HL-60/S4 (cell line): ENCODE results near the gene SIX1.

Experiments used
- in situ Hi-C: fragments of 300-500 bp; cut with MboI; formaldehyde crosslinking; loops from 2 replicates; pipeline ENCODE4 v1.14.3; 2022; ENCODE audit warnings: low sequenced_read_pairs

Gene SIX1

DNA sequence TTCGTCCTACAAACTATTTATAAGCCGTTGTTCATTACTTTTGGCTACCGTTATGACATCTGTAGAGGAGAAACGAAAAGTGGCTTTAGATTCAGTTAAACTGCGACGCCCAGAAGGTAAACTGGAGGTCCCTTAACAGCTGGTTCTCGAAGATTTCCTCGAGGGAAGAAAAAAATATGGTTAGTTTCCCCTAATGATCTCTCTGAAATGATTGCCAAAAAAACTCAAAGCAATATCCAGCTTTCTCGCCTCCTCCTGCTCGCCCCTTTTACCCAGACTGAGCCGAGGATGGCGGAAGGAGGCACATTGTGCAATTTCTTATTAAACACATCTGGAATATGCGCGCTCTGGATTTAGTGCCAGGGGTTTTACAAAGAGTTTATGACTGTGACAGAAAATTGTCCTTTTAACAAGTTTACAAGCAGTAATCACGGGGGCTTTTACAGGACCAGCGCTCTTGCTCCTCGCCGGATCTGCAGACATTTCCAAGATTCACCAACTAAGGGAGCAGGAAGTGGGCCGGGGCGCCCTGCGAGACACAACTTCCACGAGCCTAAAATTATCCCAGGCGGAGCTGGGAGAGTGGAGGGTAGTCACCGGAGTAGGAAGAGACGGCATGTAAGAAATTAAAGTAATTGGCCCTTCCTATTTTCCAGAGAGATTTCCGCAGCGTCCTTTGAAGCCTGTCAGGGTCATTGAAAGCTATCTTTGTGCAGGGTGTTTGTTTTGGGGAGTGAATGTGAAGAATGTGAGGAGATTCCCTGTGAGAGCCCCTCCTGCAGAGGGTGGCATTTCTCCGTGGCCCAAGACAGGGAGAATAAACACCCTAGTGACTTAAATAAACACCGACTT is 5.6 kb downstream of the SIX1 start:
- in situ Hi-C loops, result loop anchor here (25.0 kb wide), 1 partner anchor 394 kb away; no protein-coding TSS in a partner anchor

GRCh38 chr14:60643141-60643462 is 6.2 kb downstream of the SIX1 start:
- in situ Hi-C loops, result loop anchor here (25.0 kb wide), 1 partner anchor 394 kb away; no protein-coding TSS in a partner anchor

- in situ Hi-C loops, result loop anchor here (25.0 kb wide), 1 partner anchor 395 kb away; no protein-coding TSS in a partner anchor
Measured at GRCh38 chr14:60642270-60643140, 6.8 kb downstream of the SIX1 start.

DNA sequence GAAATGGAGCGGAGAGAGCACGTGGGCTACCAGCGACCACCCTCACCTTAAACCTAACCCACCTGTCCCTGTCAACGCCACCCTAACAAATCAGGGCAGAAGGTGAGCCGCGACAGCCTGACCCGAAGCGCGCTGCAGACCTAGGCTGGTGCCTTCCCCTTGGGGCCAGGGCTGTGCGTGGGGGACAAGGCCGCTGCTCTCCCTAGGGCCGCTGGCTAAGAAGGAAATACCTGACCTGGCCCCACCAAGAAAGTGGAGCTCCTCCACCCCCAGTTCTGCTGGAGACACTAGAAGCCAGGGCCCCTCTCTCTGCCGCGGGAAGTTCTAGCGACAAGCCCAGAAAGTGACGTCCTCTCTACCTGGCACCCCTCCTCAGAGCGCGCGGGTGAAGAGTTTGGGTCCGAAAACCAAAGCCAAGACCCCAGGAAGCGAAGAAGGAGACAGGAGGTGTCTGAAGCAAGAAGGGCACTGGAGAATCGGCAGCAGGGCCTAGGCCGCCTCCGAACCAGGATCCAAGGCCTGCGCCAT is 7.5 kb downstream of the SIX1 start:
- in situ Hi-C loops, result loop anchor here (25.0 kb wide), 1 partner anchor 395 kb away; no protein-coding TSS in a partner anchor

- in situ Hi-C loops, result loop anchor here (25.0 kb wide), 1 partner anchor 396 kb away; no protein-coding TSS in a partner anchor
Measured at GRCh38 chr14:60640859-60641741, 8.2 kb downstream of the SIX1 start.

GRCh38 chr14:60639674-60640073 is 9.6 kb downstream of the SIX1 start:
- in situ Hi-C loops, result loop anchor here (25.0 kb wide), 1 partner anchor 398 kb away; no protein-coding TSS in a partner anchor

GRCh38 chr14:60637479-60638315 is 11.6 kb downstream of the SIX1 start:
- in situ Hi-C loops, result loop anchor here (25.0 kb wide), 1 partner anchor 400 kb away; no protein-coding TSS in a partner anchor

DNA sequence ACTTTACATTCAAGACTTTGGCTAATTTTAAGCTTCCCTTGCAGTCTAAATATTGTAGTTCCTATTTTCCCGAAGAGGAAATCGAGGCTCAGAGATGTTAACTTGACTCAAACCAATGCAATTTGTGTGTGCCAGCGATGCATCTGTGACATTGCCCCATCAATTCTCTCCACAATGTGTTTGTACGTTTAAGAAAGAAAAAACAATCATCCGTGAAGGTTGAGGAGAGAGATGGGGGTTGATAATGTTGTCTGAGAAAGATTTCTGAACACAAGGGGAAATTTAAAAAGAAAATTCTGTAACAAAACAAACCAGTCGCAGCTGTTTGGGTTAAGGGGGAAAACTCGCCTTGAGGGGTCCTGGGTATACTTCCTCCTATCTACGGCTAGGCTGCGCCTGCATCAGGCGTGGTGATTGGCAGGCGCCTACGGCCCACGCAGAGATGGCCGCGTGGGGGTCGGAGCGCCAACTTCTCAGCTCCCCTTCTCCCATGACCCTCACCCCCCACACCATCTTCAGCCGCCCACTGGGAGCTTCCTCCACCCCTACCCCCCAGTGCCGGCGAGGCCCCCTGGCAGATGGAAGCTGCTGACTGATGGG is 12.3 kb downstream of the SIX1 start:
- in situ Hi-C loops, result loop anchor here (25.0 kb wide), 1 partner anchor 400 kb away; no protein-coding TSS in a partner anchor

DNA sequence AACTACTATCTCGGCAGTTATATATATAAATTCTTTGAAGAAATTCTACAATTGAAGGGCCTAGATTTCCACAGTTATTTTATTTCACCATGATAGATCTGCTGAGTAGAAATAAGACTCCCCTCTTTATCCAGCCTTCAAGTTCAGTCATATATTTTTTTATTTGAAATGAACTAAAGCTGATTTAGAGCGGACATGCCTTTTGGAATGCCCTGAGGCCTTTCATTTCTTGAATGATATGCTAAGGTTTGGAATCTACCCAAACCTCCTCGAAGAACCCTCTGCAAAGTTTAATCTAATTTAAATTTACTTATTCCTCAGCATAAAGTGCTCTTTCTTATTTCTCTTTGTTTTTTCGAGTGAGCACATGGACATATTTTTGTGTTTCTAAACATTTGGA is 15.1 kb downstream of the SIX1 start:
- in situ Hi-C loops, result loop anchor here (25.0 kb wide), 1 partner anchor 403 kb away; no protein-coding TSS in a partner anchor

DNA sequence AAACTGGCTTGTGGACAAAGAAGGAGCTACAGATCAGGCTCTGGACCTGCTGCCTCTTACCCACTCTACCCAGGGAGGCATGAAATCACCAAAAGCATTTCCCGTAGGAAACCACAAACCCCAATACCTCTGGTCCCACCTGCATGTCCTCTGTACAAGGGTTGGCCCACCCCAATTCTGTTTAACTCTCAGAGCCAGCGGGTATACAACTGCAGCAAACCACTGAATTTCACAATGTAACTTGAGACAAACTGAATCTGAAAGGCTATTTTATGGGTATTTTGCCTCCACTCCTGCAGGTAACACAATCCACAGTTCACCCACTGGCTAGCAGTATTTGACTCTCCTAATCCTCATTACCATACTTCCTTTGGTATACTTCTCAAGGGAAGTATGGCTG is 16.5 kb downstream of the SIX1 start:
- in situ Hi-C loops, result loop anchor here (25.0 kb wide), 1 partner anchor 405 kb away; no protein-coding TSS in a partner anchor

DNA sequence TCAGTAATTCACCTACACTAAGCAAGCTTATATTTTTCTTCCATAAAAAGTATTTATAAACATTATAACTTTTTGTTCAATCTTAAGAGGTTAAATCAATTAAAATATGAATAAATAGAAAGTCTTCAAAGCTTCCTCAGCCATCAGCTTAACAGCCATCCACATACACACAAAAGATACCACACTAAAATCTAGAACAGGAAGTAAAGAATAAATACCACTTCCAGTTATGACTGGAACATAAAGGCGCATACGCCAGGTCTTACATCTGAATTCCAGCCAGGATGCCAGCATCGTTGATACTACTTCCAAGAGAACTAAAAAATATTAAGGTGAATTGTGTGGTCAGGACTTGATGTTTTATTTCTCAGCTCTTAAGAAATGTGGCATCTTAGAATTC is 17.0 kb downstream of the SIX1 start:
- in situ Hi-C loops, result loop anchor here (25.0 kb wide), 1 partner anchor 405 kb away; no protein-coding TSS in a partner anchor

GRCh38 chr14:60631842-60632241 is 17.4 kb downstream of the SIX1 start:
- in situ Hi-C loops, result loop anchor here (25.0 kb wide), 1 partner anchor 405 kb away; no protein-coding TSS in a partner anchor

GRCh38 chr14:60630129-60630528 is 19.1 kb downstream of the SIX1 start:
- in situ Hi-C loops, result loop anchor here (25.0 kb wide), 1 partner anchor 407 kb away; no protein-coding TSS in a partner anchor

DNA sequence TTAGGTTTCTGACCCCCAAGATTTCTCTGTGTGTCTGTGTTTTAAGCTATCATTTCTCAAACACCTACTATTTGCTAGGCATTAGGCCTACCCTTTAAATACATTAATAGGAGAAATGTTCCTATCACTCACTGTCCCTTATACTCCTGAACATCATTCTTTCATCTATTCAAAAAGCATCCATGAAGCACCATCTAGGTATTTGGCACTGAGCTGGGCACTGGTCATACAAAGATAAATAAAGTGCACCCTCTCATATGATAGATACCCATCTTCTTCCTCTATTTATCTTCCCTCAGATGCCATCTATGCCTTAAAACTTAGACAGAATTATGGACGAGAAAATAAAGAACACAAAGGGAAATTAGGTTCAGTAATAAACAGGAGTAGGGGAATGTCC is 20.4 kb downstream of the SIX1 start:
- in situ Hi-C loops, result loop anchor here (10.0 to 25.0 kb wide), 2 partner anchors 408 to 626 kb away; no protein-coding TSS in a partner anchor

- in situ Hi-C loops, result loop anchor here (10.0 kb wide), 1 partner anchor 632 kb away; no protein-coding TSS in a partner anchor
Measured at GRCh38 chr14:60622917-60623257, 26.4 kb downstream of the SIX1 start.

DNA sequence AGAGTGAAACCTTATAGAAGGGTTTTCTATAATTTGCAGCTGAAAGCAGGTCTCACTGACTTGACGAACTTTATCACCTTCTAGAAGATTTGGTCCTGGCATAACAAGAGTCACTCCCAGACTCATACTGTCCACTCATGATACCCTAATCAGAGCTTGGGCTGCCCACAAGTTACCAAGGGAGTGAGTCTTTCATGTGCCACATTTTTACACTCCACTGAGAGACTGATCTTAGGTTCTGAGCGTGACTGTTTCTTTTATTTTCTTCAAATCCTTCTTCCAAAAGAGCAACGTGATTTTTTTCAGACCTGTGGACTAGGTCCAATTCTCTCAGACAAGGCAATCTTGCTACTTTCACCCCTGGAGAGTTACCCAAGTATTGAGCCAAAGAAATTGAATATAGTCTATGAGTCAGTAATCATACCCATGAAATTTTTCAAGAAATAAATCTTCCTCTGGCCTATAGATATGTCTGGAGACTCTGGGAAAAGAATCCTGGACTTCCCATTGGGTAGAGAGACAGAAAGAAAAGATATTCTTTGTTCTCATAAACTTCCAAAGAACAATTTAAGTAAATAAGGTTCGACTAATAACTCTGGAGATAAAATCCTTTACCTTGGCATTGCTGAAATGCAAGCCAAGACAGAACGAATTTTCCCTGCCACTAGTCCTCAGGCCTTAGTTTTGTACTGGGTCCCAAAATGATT is 26.9 kb downstream of the SIX1 start:
- in situ Hi-C loops, result loop anchor here (10.0 kb wide), 1 partner anchor 632 kb away; no protein-coding TSS in a partner anchor

- in situ Hi-C loops, result loop anchor here (10.0 kb wide), 1 partner anchor 633 kb away; no protein-coding TSS in a partner anchor
Measured at GRCh38 chr14:60621386-60621785, 27.9 kb downstream of the SIX1 start.

GRCh38 chr14:60618241-60618640 is 31.0 kb downstream of the SIX1 start:
- in situ Hi-C loops, result no loop called here
